Left colon (tissue), 2 donors: ENCODE data around the gene ZNF492. TPM values are rescaled to one million over a fixed set of nuclear protein-coding genes. Genes with fewer than 3 reads are reported as not detected.
"Not testable (repeated sequence)": the region's sequence is repeated elsewhere in the genome, so short reads cannot be mapped to it uniquely, and the experiment has no call there.

Experiments
- ATAC-seq: fragments of 200-7000 bp; cut with Tn5 transposase; one replicate; pipeline ENCODE4 v1.9.1; 2020; ENCODE audit warnings: mild to moderate bottlenecking, moderate library complexity
- DNase-seq, 2 donors: peaks; one replicate each; pipeline ENCODE4 v3.0.0-alpha.2; 2020
- intact Hi-C, 2 donors: fragments of 100-400 bp; cut with DNase I in 1 of 2; cut with micrococcal nuclease in 1 of 2; formaldehyde crosslinking; loops; one replicate each; pipeline versions ENCODE4 v1.11.2 to v1.14.0; 2022; cut with DNase I, micrococcal nuclease
- long read RNA-seq: library from polyadenylated mRNA; unstranded; transcript quantifications from one replicate; pipeline ENCODE4 v2.0.0, GENCODE V29; 2021
- total RNA-seq, 2 donors: library from RNA; stranded (reverse); fragmentation: NEBNext Ultra II Directional; extraction: Animal tissue kit (Norgen Biotek cat#: 25700); gene quantifications; one replicate each; pipeline ENCODE4 v1.2.1, GENCODE V29; 2021
- donor health status: DM: no; HTN: no; CAD: no.
- donor health status: DM: yes; HTN: yes; CAD: no.

ZNF492 gene
- under 1 TPM; 0.08 to 0.43 TPM for total RNA-seq
- long read RNA-seq, result 0 reads

- intact Hi-C loops, result not testable (repeated sequence)
- ATAC-seq (peak; percentile 99), DNase-seq (peak; percentile 80 to 89)
These were observed at the start of gene ZNF492 for GRCh38 chr19:22633706-22634449. Gene ZNF492 (plus strand): TSS chr19:22634324. CDS start chr19:22653400, 19,076 bp downstream.

- no peak for DNase-seq
- intact Hi-C loops, result no loop called here
- no peak for ATAC-seq
These were observed 38.7 kb upstream of the ZNF492 start for GRCh38 chr19:22595422-22595821.

GRCh38 chr19:22595918-22596341, 38.2 kb upstream of the ZNF492 start:
- DNase-seq (peak in 1 of 2 donors; percentile 6), ATAC-seq (no peak)
- intact Hi-C loops, result no loop called here

GRCh38 chr19:22600690-22601648, 33.2 kb upstream of the ZNF492 start:
- DNase-seq, result no peak
- intact Hi-C loops, result no loop called here
- ATAC-seq, result no peak

- DNase-seq, result no peak
- intact Hi-C loops, result no loop called here
- no peak for ATAC-seq
These were observed 32.1 kb upstream of the ZNF492 start for GRCh38 chr19:22601906-22602630.

- no peak for ATAC-seq
- intact Hi-C loops, result no loop called here
- DNase-seq, result no peak
These were observed 31.4 kb upstream of the ZNF492 start for GRCh38 chr19:22602631-22603272.

GRCh38 chr19:22603518-22604440, 30.3 kb upstream of the ZNF492 start:
- intact Hi-C loops, result no loop called here
- ATAC-seq, result no peak

GRCh38 chr19:22604571-22605274, 29.4 kb upstream of the ZNF492 start:
- ATAC-seq (no peak), DNase-seq (no peak)
- intact Hi-C loops, result no loop called here

More at GRCh38 chr19:22603518-22604440, 30.3 kb upstream of the ZNF492 start:
- no peak for DNase-seq

GRCh38 chr19:22605275-22606211, 28.6 kb upstream of the ZNF492 start:
- DNase-seq (no peak), ATAC-seq (no peak)
- intact Hi-C loops, result no loop called here

GRCh38 chr19:22606212-22606553, 27.9 kb upstream of the ZNF492 start:
- intact Hi-C loops, result no loop called here
- DNase-seq (no peak), ATAC-seq (no peak)

- ATAC-seq, result no peak
- no peak for DNase-seq
- intact Hi-C loops, result no loop called here
These were observed 27.0 kb upstream of the ZNF492 start for GRCh38 chr19:22606954-22607652.

GRCh38 chr19:22607653-22608430, 26.3 kb upstream of the ZNF492 start:
- intact Hi-C loops, result no loop called here
- DNase-seq (no peak), ATAC-seq (no peak)

GRCh38 chr19:22608441-22608840, 25.7 kb upstream of the ZNF492 start:
- DNase-seq (no peak), ATAC-seq (no peak)
- intact Hi-C loops, result no loop called here

GRCh38 chr19:22609630-22610029, 24.5 kb upstream of the ZNF492 start:
- DNase-seq (no peak), ATAC-seq (no peak)
- intact Hi-C loops, result no loop called here

GRCh38 chr19:22610121-22610520, 24.0 kb upstream of the ZNF492 start:
- intact Hi-C loops, result no loop called here
- ATAC-seq (no peak), DNase-seq (no peak)
